ENCODE measurements around the gene SLC44A3.

Gene SLC44A3

GRCh38 chr1:94859174-94859573, 39.0 kb downstream of the SLC44A3 start:
- TF ChIP-seq CTCF (IDR thresholded peaks at IDR 0.05; ENCODE audit: low read depth, low read length) (no peak), MAX (IDR thresholded peaks at IDR 0.05; ENCODE audit: low read depth, low read length) (no peak), MYC (IDR thresholded peaks at IDR 0.05; ENCODE audit: low read depth, low read length) (no peak), POLR2A (IDR thresholded peaks at IDR 0.05; ENCODE audit: extremely low read depth, insufficient read length) (no peak)
- H3K4me3 ChIP-seq (ENCODE audit: low read depth, low read length) = no peak overlapping the region
- no peak for DNase-seq (ENCODE audit: low read depth)

GRCh38 chr1:94862718-94863117, 42.6 kb downstream of the SLC44A3 start:
- H3K4me3 ChIP-seq (ENCODE audit: low read depth, low read length) = no peak overlapping the region
- DNase-seq (ENCODE audit: low read depth) = no peak
- TF ChIP-seq POLR2A (IDR thresholded peaks at IDR 0.05; ENCODE audit: extremely low read depth, insufficient read length) (no peak), CTCF (IDR thresholded peaks at IDR 0.05; ENCODE audit: low read depth, low read length) (no peak), MAX (IDR thresholded peaks at IDR 0.05; ENCODE audit: low read depth, low read length) (no peak), MYC (IDR thresholded peaks at IDR 0.05; ENCODE audit: low read depth, low read length) (no peak)

GRCh38 chr1:94863297-94863911, 43.2 kb downstream of the SLC44A3 start:
- no peak overlapping the region for H3K4me3 ChIP-seq (ENCODE audit: low read depth, low read length)
- TF ChIP-seq CTCF (IDR thresholded peaks at IDR 0.05; ENCODE audit: low read depth, low read length) (no peak), MYC (IDR thresholded peaks at IDR 0.05; ENCODE audit: low read depth, low read length) (no peak), POLR2A (IDR thresholded peaks at IDR 0.05; ENCODE audit: extremely low read depth, insufficient read length) (no peak), MAX (IDR thresholded peaks at IDR 0.05; ENCODE audit: low read depth, low read length) (no peak)
- DNase-seq (ENCODE audit: low read depth) = no peak

GRCh38 chr1:94863919-94864318, 43.8 kb downstream of the SLC44A3 start:
- no peak for DNase-seq (ENCODE audit: low read depth)
- TF ChIP-seq MAX (IDR thresholded peaks at IDR 0.05; ENCODE audit: low read depth, low read length) = no peak
- TF ChIP-seq CTCF (IDR thresholded peaks at IDR 0.05; ENCODE audit: low read depth, low read length) = no peak
- no peak for TF ChIP-seq POLR2A (IDR thresholded peaks at IDR 0.05; ENCODE audit: extremely low read depth, insufficient read length)
- no peak overlapping the region for H3K4me3 ChIP-seq (ENCODE audit: low read depth, low read length)

- TF ChIP-seq POLR2A (IDR thresholded peaks at IDR 0.05; ENCODE audit: extremely low read depth, insufficient read length) (no peak), MAX (IDR thresholded peaks at IDR 0.05; ENCODE audit: low read depth, low read length) (no peak), MYC (IDR thresholded peaks at IDR 0.05; ENCODE audit: low read depth, low read length) (no peak), CTCF (IDR thresholded peaks at IDR 0.05; ENCODE audit: low read depth, low read length) (no peak)
- no peak for DNase-seq (ENCODE audit: low read depth)
- no peak overlapping the region for H3K4me3 ChIP-seq (ENCODE audit: low read depth, low read length)
Measured at GRCh38 chr1:94864821-94865220, 44.7 kb downstream of the SLC44A3 start.
